Measurements from ENCODE around the gene ARHGEF18. TPM values are rescaled to one million over a fixed set of nuclear protein-coding genes. Genes with fewer than 3 reads are reported as not detected.

Gene ARHGEF18
- total RNA-seq, 1 experiment from 2014 or later: 34.9 TPM

GRCh38 chr19:7397687-7398086, 49.0 kb downstream of the ARHGEF18 start:
- ChIA-PET CTCF (no interaction called here), POLR2A (ENCODE audit: low non-redundant PET) (interaction anchor here (0.7 kb wide), 1 partner anchor 186 kb away, joined by 6 read pairs; no protein-coding TSS in a partner anchor)
- no peaks in the 10 kb centered on the region for H3K27me3 ChIP-seq (replicated peaks; ENCODE audit: insufficient read depth, low read depth, low read length, poor library complexity)
- no peaks in the 10 kb centered on the region for H3K36me3 ChIP-seq (ENCODE audit: insufficient read depth, low read length, poor library complexity, severe bottlenecking)
- no TSS peak for BruUV-seq (replicated peaks)
- DNase-seq (ENCODE audit: low spot score): no peak
- TF ChIP-seq CTCF (conservative IDR thresholded peaks at IDR 0.05; ENCODE audit: low read depth, low read length): no peak
- TF ChIP-seq EZH2 (IDR thresholded peaks at IDR 0.05; ENCODE audit: borderline replicate concordance, low read depth, low read length, poor library complexity, severe bottlenecking): no peak
- intact Hi-C loops (cut with micrococcal nuclease; ENCODE audit: unreplicated experiment): loop anchor here (10.0 kb wide), 1 partner anchor 137 kb away; the partner anchor contains the start of gene PNPLA6
- H3K27ac ChIP-seq (ENCODE audit: low read depth, low read length, poor library complexity, severe bottlenecking): no peak overlapping the region
- no peak overlapping the region for H3K4me3 ChIP-seq (ENCODE audit: low read depth, low read length, poor library complexity, severe bottlenecking)
- H3K9me3 ChIP-seq (ENCODE audit: low read depth, low read length, poor library complexity, severe bottlenecking): no peaks in the 10 kb centered on the region
- peaks cover 6% of the 10 kb centered on the region for H3K4me1 ChIP-seq (ENCODE audit: insufficient read depth, low read length, poor library complexity, severe bottlenecking)

Other genes starting within 250 kb of the ARHGEF18 start
- 12.9 and 15.5 TPM in 2 replicates for gene INSR, start 54.5 kb upstream of the ARHGEF18 start, total RNA-seq (2021)
- 1.1 and 1.9 TPM in 2 replicates for gene PEX11G, start 140.1 kb downstream of the ARHGEF18 start, total RNA-seq (2021)
- 44.1 and 48.2 TPM in 2 replicates for gene ZNF358, start 167.2 kb downstream of the ARHGEF18 start, total RNA-seq (2021)
- gene MCOLN1, start 173.7 kb downstream of the ARHGEF18 start, total RNA-seq (2021): 25.7 and 28.4 TPM in 2 replicates
- 70.4 and 73.9 TPM in 2 replicates for gene PNPLA6, start 186.8 kb downstream of the ARHGEF18 start, total RNA-seq (2021)
- 1.2 and 3.4 TPM in 2 replicates for gene CAMSAP3, start 246.9 kb downstream of the ARHGEF18 start, total RNA-seq (2021)

Measured in A673 (cell line).